Adipose tissue (tissue), 3 donors: Measurements from ENCODE around the gene WDR26. TPM values are rescaled to one million over a fixed set of nuclear protein-coding genes. Genes with fewer than 3 reads are reported as not detected.
A peak's percentile ranks its signal among the peaks of the same experiment; 100 is the strongest.
"Not testable (repeated sequence)": the region's sequence is repeated elsewhere in the genome, so short reads cannot be mapped to it uniquely, and the experiment has no call there.

Source experiments
- H3K27ac ChIP-seq: one replicate; pipeline ENCODE4 v1.5.1; 2013; ENCODE audit warnings: low read depth, low read length
- WGBS, 3 donors: extraction: QIAGEN DNeasy Blood & Tissue Kit; methylation state at CpG; one replicate each; pipeline ENCODE4 v1.1.7; 2013; 5-methylcytosine and 5-hydroxymethylcytosine counted together
- polyA plus RNA-seq, 3 donors: library from polyadenylated mRNA; stranded (reverse); fragments of 200-250 nt; gene quantifications; one replicate each; pipeline ENCODE4 v1.2.3, GENCODE V29; 2013
- donor health status: healthy with polysubstance abuse.
- donor health status: Bipolar disorder and iron deficiency.
- donor health status: healthy.

Gene WDR26
- polyA plus RNA-seq, 3 donors, result 13.0 to 44.4 (median 37.8) TPM

DNA sequence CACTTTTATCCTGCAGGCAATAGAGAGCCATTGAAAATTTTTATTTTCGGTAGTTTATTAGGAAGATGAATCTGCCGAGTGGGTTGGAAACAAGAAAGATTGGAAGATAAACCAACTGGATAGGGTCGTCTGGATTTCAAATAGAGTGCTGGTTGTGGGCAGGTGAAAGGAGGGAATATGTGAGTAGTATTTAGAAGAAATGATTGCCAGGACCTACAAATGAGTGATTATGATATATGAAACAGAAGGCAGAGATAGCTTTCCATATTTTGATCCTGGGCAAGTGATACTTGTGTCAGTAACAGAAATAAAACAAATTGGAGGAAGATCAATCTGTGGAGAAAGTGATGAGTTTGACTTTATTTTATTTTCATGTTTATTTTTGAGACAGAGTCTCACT is 75.4 kb downstream of the WDR26 start:
- 77 to 84% (median 80%) methylated on average over 3 of the region's 3 CpGs for WGBS, 3 donors

GRCh38 chr1:224358237-224358636 is 76.4 kb downstream of the WDR26 start:
- H3K27ac ChIP-seq, result no peak overlapping the region
- 44 to 63% (median 51%) methylated on average over 4 of the region's 4 CpGs for WGBS, 3 donors

More for the DNA sequence above, 75.4 kb downstream of the WDR26 start:
- no peak overlapping the region for H3K27ac ChIP-seq

- 12 to 17% (median 15%) methylated on average over 9 of the region's 9 CpGs for WGBS, 3 donors
- H3K27ac ChIP-seq, result no peak overlapping the region
These were observed 76.9 kb downstream of the WDR26 start for GRCh38 chr1:224357626-224358124.

DNA sequence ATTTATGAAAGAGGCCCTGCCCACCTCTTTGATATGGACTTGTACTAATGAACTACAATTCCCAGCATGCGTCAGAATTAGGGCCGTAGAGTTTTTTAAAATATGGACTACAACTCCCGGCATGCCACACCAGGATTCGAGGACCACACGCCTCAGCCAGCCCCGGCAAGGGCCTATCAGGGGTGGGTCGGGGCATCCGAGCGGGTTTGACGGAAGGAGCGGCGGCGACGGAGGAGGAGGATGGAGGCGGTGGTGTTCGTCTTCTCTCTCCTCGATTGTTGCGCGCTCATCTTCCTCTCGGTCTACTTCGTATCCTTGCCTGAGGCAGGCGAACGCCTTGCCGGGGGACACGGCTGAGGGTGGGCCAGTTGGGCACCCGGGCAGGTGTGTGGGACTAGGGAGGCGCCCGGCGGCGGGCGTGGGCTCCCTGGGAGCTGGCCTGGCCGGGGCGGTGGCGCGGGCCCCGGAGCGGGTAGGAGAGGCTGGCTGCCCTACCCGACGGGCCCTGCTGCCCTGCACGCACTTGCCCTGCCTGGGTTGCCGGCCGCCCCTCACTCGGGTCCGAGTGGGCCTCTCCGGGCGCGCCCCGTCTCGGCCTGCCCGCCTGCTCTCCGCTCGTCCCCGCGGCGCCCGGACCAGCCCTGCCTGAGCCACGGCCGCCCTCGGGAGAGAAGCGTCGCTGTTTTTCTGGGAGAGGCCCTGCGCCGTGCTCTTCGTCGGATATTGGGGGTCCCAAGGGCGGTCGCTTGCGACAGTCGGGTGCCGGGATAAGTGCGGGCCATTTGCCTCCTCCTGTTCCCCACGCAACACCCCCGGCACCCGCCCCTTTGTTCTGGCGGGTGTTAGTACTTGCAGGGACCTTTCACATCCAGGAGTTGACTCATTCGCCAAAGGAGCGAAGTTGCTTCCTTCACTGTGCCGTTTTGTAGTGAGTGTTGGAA is 77.6 kb downstream of the WDR26 start, which contains the start of gene CNIH4:
TSS of gene CNIH4 (plus strand) at position 195 of the 941 bp plus-strand sequence. CDS start at position 241, 46 bp downstream.
- 0% methylated on average over 53 to 78 of the region's 78 CpGs for WGBS, 3 donors

DNA sequence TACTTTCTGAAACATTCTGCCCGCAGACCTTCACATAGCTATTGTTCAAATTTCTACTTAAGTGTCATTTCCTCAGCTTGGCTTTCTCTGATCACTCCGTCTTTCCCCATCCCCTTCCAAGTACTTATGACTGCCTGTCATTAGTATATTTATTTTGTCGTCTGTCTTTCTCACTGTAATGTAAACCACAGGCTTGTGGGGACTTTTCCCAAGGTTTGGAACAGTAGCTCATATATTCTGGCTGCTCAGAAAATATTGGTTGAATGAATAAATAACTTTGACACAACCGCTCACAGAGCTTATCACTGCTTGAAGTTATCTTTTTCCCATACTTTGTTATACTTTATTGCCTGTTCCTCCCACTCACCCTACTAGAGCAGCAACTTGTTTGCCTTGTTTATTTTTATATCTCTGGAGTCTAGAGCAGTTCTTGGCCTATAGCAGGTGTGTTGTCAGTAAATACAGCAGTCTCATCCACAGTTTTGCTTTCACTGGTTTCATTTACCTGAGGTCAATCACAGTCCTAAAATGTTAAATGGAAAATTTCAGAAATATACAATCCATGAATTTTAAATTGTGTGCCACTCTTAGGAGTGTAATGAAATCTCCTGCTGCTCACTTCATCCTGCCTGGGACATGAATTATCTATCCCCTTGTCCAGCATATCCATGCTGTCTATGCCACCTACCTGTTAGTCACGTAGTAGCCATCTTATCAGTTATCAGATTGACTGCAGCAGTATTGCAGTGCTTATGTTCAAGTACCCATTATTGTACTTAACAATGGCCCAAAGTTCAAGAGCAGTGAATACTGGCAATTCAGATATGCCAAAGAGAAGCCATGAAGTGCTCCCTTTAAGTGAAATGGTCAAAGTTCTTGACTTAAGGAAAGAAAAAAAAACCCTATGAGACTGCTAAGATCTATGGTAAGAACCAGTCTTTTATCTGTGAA is 80.3 kb downstream of the WDR26 start:
- WGBS, 3 donors, result 58 to 76% (median 74%) methylated on average over 5 of the region's 5 CpGs
- H3K27ac ChIP-seq, result no peak overlapping the region

More for the DNA sequence above, 77.6 kb downstream of the WDR26 start, which contains the start of gene CNIH4:
- peak within 1 kb of the TSS; percentile 5 for H3K27ac ChIP-seq

GRCh38 chr1:224352436-224353085 is 82.0 kb downstream of the WDR26 start:
- H3K27ac ChIP-seq, result not testable (repeated sequence)
- WGBS, 3 donors, result 94% methylated on average over 28 to 49 of the region's 49 CpGs

DNA sequence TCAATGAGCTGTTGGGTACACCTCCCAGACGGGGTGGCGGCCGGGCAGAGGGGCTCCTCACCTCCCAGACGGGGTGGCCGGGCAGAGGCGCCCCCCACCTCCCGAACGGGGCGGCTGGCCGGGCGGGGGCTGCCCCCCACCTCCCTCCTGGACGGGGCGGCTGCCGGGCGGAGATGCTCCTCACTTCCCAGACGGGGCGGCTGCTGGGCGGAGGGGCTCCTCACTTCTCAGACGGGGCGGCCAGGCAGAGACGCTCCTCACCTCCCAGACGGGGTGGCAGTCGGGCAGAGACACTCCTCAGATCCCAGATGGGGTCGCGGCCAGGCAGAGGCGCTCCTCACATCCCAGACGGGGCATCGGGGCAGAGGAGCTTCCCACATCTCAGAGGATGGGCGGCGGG is 84.9 kb downstream of the WDR26 start:
- 88 to 92% (median 89%) methylated on average over 21 to 30 of the region's 30 CpGs for WGBS, 3 donors
- H3K27ac ChIP-seq, result not testable (repeated sequence)

- H3K27ac ChIP-seq, result no peak overlapping the region
- WGBS, 3 donors, result 77 to 91% (median 83%) methylated on average over 2 of the region's 2 CpGs
These were observed 86.5 kb downstream of the WDR26 start for GRCh38 chr1:224348137-224348536.

DNA sequence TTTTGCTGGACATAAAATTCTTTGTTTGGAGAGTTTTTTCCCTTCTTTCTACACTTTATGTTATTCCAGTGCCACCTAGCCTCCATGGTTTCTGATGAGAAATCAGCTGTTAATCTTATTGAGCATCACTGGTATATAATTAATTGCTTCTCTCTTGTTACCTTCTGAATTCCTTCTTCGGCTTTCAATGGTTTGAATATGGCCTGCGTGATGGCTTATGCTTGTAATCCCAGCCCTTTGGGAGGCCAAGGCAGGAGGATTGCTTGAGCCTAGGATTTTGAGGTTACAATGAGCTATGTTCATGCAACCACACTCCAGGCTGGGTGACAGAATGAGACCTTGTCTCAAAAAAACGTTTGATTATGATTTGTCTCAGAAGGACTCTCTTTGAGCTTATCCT is 90.9 kb downstream of the WDR26 start:
- WGBS, 3 donors, result 37 to 59% (median 44%) methylated on average over 3 of the region's 3 CpGs

DNA sequence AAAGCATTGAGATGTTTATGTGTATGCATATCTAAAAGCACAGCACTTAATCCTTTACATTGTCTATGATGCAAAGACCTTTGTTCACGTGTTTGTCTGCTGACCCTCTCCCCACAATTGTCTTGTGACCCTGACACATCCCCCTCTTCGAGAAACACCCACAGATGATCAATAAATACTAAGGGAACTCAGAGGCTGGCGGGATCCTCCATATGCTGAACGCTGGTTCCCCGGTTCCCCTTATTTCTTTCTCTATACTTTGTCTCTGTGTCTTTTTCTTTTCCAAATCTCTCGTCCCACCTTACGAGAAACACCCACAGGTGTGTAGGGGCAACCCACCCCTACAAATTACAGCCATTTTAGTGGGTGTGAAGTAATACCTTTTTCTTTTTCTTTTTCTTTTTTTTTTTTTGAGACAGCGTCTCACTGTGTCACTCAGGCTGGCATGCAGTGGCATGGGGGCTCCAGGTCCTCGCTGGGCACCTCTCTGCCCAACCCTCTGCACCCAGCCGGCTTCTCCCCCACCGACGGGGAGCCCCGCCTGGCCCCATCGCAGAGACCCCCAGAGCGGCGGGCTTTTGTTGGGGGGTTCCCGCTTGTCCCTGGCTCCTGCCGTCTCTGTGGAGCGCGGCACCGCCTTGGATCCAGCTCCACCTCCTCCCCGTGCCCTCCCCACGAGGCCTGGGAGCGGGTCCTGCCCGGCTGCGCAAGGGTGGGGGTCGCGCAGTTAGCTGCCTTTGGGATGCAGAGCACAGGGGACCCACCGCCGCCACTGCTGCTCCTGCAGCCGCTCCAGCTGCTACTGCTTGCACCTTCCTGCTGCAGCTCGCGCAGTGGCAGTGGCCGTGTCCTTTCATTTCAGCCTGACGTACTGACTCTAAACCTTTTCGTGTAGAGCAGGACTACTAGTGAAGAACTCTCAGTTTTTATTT is 93.9 kb downstream of the WDR26 start:
- WGBS, 3 donors, result 3 to 7% (median 7%) methylated on average over 26 to 31 of the region's 36 CpGs
- not testable (repeated sequence) for H3K27ac ChIP-seq

More for the DNA sequence above, 90.9 kb downstream of the WDR26 start:
- H3K27ac ChIP-seq, result no peak overlapping the region

DNA sequence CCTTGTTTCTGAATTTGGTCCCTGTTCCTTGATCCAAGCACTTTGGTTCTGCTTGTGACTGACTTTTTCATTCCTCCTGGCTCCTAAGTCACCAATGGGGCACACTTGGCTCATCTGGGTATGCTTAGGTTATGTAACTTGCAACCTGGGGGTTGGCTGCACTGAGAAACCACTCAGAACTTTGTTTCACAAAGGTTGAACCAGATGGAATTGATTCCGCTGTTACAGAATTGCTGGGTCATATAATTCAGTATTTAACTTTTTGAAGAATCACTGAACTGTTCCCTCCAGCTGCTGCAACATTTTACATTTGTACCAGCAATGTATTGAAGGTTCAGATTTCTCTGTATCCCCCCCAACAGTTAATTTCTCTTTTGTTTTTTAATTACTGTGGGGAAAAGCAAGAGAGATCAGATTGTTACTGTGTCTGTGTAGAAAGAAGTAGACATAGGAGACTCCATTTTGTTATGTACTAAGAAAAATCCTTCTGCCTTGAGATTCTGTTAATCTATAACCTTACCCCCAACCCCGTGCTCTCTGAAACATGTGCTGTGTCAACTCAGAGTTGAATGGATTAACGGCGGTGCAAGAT is 95.1 kb downstream of the WDR26 start:
- 50 to 66% (median 65%) methylated on average over 2 of the region's 4 CpGs for WGBS, 3 donors
- no peak overlapping the region for H3K27ac ChIP-seq

DNA sequence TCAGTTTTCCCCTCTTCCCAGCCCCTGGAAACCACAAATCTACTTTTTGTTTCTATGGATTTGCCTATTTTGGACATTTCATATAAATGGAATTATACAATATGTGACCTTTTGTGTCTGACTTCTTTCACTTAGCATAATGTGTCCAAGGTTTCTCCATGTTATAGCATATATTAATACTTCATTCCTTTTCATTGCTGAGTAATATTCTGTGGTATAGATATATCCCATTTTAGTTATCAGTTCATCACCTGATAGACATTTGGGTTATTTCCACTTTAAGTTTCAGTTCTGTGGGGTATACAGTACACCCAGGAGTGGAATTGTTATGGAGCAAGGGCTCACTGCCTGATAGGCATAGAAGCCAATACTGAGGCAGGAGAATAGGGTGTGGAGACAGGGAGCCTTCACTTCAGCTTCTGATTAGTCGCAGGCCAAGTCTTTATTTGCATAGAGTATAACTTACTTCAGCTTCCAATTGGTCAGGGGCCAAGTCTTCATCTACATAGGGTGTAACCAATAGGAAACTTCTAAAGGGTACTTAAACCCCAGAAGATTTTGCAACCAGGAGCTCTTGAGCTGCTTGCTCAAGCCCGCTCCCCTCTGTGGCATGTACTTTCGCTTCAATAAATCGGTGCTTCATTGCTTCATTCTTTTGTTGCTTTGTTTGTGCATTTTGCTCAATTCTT is 96.3 kb downstream of the WDR26 start:
- WGBS, 3 donors, result 66 to 93% (median 87%) methylated on average over 4 of the region's 4 CpGs
- no peak overlapping the region for H3K27ac ChIP-seq

Other genes starting within 250 kb of the WDR26 start
- 10 to 100 TPM in 2 of 3 donors, 1 to 10 TPM in 1; 9.1 to 16.2 (median 10.5) TPM for gene NVL, start 104.6 kb downstream of the WDR26 start, polyA plus RNA-seq
- gene CNIH4, start 77.9 kb downstream of the WDR26 start, polyA plus RNA-seq, result 10 to 100 TPM; 34.2 to 84.1 (median 35.5) TPM
- gene CNIH3, start 181.5 kb upstream of the WDR26 start, polyA plus RNA-seq, result 1 to 10 TPM; 1.6 to 3.1 (median 2.2) TPM